ENCODE data around the gene MTERF1.
A peak's percentile ranks its signal among the peaks of the same experiment; 100 is the strongest.

MTERF1 gene

GRCh38 chr7:91832493-91833045, 47.9 kb downstream of the MTERF1 start:
- DNase-seq: no peak

DNA sequence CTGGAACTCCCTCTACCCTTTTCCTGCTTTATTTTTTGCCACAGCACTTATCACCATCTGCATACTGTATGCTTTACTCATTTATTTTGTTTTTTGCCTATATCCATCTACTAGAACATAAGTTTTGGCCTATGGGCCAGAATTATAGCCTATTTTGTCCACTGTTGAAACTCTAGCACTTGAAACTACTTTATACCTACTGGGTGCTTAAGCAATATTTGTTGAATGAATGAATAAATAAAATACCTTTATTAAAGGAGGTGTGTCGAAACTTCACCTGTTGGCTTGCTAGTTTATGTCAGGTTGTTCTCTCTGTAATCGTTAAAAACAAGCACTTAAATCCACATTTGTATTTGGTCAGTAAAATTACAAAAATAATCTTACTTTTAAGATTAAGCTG, 53.3 kb downstream of the MTERF1 start:
- DNase-seq: no peak

GRCh38 chr7:91826377-91826776, 54.1 kb downstream of the MTERF1 start:
- DNase-seq: peak; percentile 58

- DNase-seq: no peak
Measured at GRCh38 chr7:91824201-91824600, 56.3 kb downstream of the MTERF1 start.

All from fibroblast of skin of right quadriceps (primary cell).